ENCODE results near the gene A2M.

Gene A2M

GRCh38 chr12:9104087-9104486, 11.6 kb downstream of the A2M start:
- no peak overlapping the region for H3K4me3 ChIP-seq (ENCODE audit: low read length)
- no peak for DNase-seq (ENCODE audit: low read depth, low spot score)

GRCh38 chr12:9103050-9103849, 12.5 kb downstream of the A2M start:
- H3K4me3 ChIP-seq (ENCODE audit: low read length), result no peak overlapping the region
- no peak for DNase-seq (ENCODE audit: low read depth, low spot score)

- H3K4me3 ChIP-seq (ENCODE audit: low read length), result no peak overlapping the region
- DNase-seq (ENCODE audit: low read depth, low spot score), result no peak
Observed at GRCh38 chr12:9101018-9101687, 14.6 kb downstream of the A2M start.

- H3K4me3 ChIP-seq (ENCODE audit: low read length), result no peak overlapping the region
- no peak for DNase-seq (ENCODE audit: low read depth, low spot score)
Observed at GRCh38 chr12:9099552-9100190, 16.0 kb downstream of the A2M start.

GRCh38 chr12:9098463-9099026, 17.2 kb downstream of the A2M start:
- H3K4me3 ChIP-seq (ENCODE audit: low read length), result no peak overlapping the region
- no peak for DNase-seq (ENCODE audit: low read depth, low spot score)

- H3K4me3 ChIP-seq (ENCODE audit: low read length), result no peak overlapping the region
- DNase-seq (ENCODE audit: low read depth, low spot score), result no peak
Observed at GRCh38 chr12:9098115-9098452, 17.6 kb downstream of the A2M start.

- DNase-seq (ENCODE audit: low read depth, low spot score), result no peak
- H3K4me3 ChIP-seq (ENCODE audit: low read length), result no peak overlapping the region
Observed at GRCh38 chr12:9096563-9097176, 19.0 kb downstream of the A2M start.

- no peak overlapping the region for H3K4me3 ChIP-seq (ENCODE audit: low read length)
- DNase-seq (ENCODE audit: low read depth, low spot score), result no peak
Observed at GRCh38 chr12:9095322-9095721, 20.4 kb downstream of the A2M start.

GRCh38 chr12:9094512-9095206, 21.1 kb downstream of the A2M start:
- DNase-seq (ENCODE audit: low read depth, low spot score), result no peak
- no peak overlapping the region for H3K4me3 ChIP-seq (ENCODE audit: low read length)

- H3K4me3 ChIP-seq (ENCODE audit: low read length), result no peak overlapping the region
- no peak for DNase-seq (ENCODE audit: low read depth, low spot score)
Observed at GRCh38 chr12:9091891-9092598, 23.7 kb downstream of the A2M start.

GRCh38 chr12:9090220-9090619, 25.5 kb downstream of the A2M start:
- no peak for DNase-seq (ENCODE audit: low read depth, low spot score)
- no peak overlapping the region for H3K4me3 ChIP-seq (ENCODE audit: low read length)

- H3K4me3 ChIP-seq (ENCODE audit: low read length), result no peak overlapping the region
- no peak for DNase-seq (ENCODE audit: low read depth, low spot score)
Observed at GRCh38 chr12:9087087-9087835, 28.5 kb downstream of the A2M start.

GRCh38 chr12:9086087-9086486, 29.6 kb downstream of the A2M start:
- DNase-seq (ENCODE audit: low read depth, low spot score), result no peak
- no peak overlapping the region for H3K4me3 ChIP-seq (ENCODE audit: low read length)

GRCh38 chr12:9084417-9084816, 31.3 kb downstream of the A2M start:
- no peak for DNase-seq (ENCODE audit: low read depth, low spot score)
- H3K4me3 ChIP-seq (ENCODE audit: low read length), result no peak overlapping the region

- H3K4me3 ChIP-seq (ENCODE audit: low read length), result no peak overlapping the region
- DNase-seq (ENCODE audit: low read depth, low spot score), result no peak
Observed at GRCh38 chr12:9083793-9084192, 31.9 kb downstream of the A2M start.

GRCh38 chr12:9081667-9082427, 33.9 kb downstream of the A2M start:
- no peak for DNase-seq (ENCODE audit: low read depth, low spot score)
- no peak overlapping the region for H3K4me3 ChIP-seq (ENCODE audit: low read length)

All from Jurkat, Clone E6-1 (cell line).